ENCODE results near the gene ZNF57.
"Not testable (repeated sequence)": the region's sequence is repeated elsewhere in the genome, so short reads cannot be mapped to it uniquely, and the experiment has no call there.

Gene ZNF57

GRCh38 chr19:2900296-2901252, at the start of gene ZNF57:
TSS of gene ZNF57 (plus strand) at chr19:2900928. CDS start at chr19:2901046, 118 bp downstream.
- DNase-seq, result peak; percentile 96 to 98

- no peak for DNase-seq
Observed at GRCh38 chr19:2852598-2852997, 48.1 kb upstream of the ZNF57 start.

GRCh38 chr19:2853015-2853606, 47.6 kb upstream of the ZNF57 start:
- no peak for DNase-seq

- DNase-seq, result no peak
Observed at GRCh38 chr19:2854849-2855248, 45.9 kb upstream of the ZNF57 start.

- DNase-seq, result no peak
Observed at GRCh38 chr19:2856457-2857050, 44.2 kb upstream of the ZNF57 start.

- DNase-seq, result no peak
Observed at GRCh38 chr19:2858864-2859263, 41.9 kb upstream of the ZNF57 start.

GRCh38 chr19:2863816-2864215, 36.9 kb upstream of the ZNF57 start:
- no peak for DNase-seq

- DNase-seq, result no peak
Observed at GRCh38 chr19:2865334-2866100, 35.2 kb upstream of the ZNF57 start.

GRCh38 chr19:2866495-2867024, 34.2 kb upstream of the ZNF57 start:
- no peak for DNase-seq

GRCh38 chr19:2867025-2867991, 33.4 kb upstream of the ZNF57 start, which contains the start of gene ZNF556:
TSS of gene ZNF556 (plus strand) at chr19:2867335. CDS start at chr19:2867422, 87 bp downstream.
- DNase-seq, result no peak

GRCh38 chr19:2869618-2870017, 31.1 kb upstream of the ZNF57 start:
- DNase-seq, result no peak

GRCh38 chr19:2872175-2872574, 28.6 kb upstream of the ZNF57 start:
- peak; percentile 14 to 15 for DNase-seq

GRCh38 chr19:2877398-2878331, 23.1 kb upstream of the ZNF57 start:
- DNase-seq, result no peak

GRCh38 chr19:2883686-2884439, 16.9 kb upstream of the ZNF57 start:
- DNase-seq, result no peak

- DNase-seq, result no peak
Observed at GRCh38 chr19:2885736-2886135, 15.0 kb upstream of the ZNF57 start.

GRCh38 chr19:2887391-2887914, 13.3 kb upstream of the ZNF57 start:
- no peak for DNase-seq

- peak; percentile 58 to 74 for DNase-seq
Observed at GRCh38 chr19:2888731-2889224, 11.9 kb upstream of the ZNF57 start.

GRCh38 chr19:2890531-2890930, 10.2 kb upstream of the ZNF57 start:
- not testable (repeated sequence) for DNase-seq

GRCh38 chr19:2896694-2897093, 4.0 kb upstream of the ZNF57 start:
- no peak for DNase-seq

All from stimulated activated CD4-positive, alpha-beta T cell treated with anti-CD3 and anti-CD28 coated beads, Interleukin-4, amount 100 ng/mL, for 4 hours (primary cell).